Pancreas (tissue), 10 donors: ENCODE results near the gene SGMS2. TPM values are rescaled to one million over a fixed set of nuclear protein-coding genes. Genes with fewer than 3 reads are reported as not detected.

Experiments
- ATAC-seq, 4 donors: fragments of 200-7000 bp; cut with Tn5 transposase; one replicate each; pipeline versions ENCODE4 v1.8.0 to v1.9.1; 2020; ENCODE audit warnings: mild to moderate bottlenecking in 4 of 4, moderate library complexity in 4 of 4
- DNase-seq, 6 donors: peaks; one replicate each; pipeline ENCODE4 v3.0.0-alpha.2; 2020
- FAIRE-seq: peaks from 2 replicates; lab custom pipeline; 2012; peaks lifted over from hg19 to GRCh38; lab: Jason Lieb, UNC
- H3K27ac ChIP-seq, 4 donors: fragments of 200-600 bp; sonication (generic); 1 replicate in 3 of 4; 2 replicates in 1 of 4; pipeline versions ENCODE4 v1.5.0 to v1.8.0; 2020
- H3K27me3 ChIP-seq, 4 donors: fragments of 200-600 bp; one replicate each; pipeline ENCODE4 v1.8.0; 2021
- H3K36me3 ChIP-seq, 3 donors: fragments of 200-600 bp; sonication (generic) in 1 of 3; one replicate each; pipeline versions ENCODE4 v1.5.0 to v1.8.0; 2020 to 2021
- H3K4me1 ChIP-seq, 3 donors: fragments of 200-600 bp; one replicate each; pipeline ENCODE4 v1.8.0; 2021
- H3K4me3 ChIP-seq, 4 donors: fragments of 200-600 bp; sonication (generic) in 2 of 4; one replicate each; pipeline versions ENCODE4 v1.5.0 to v1.8.0; 2020 to 2021
- H3K9me3 ChIP-seq, 4 donors: fragments of 200-600 bp; one replicate each; pipeline ENCODE4 v1.8.0; 2021
- CTCF ChIP-seq, 4 donors: fragments of 200-600 bp; sonication (generic) in 3 of 4; IDR thresholded peaks; one replicate each; pipeline versions ENCODE4 v1.5.0 to v1.8.0; 2021; ENCODE audit warnings: antibody characterized with exemption in 4 of 4
- WGBS, 2 donors: extraction: QIAGEN DNeasy Blood & Tissue Kit; methylation state at CpG; one replicate each; pipeline ENCODE4 v1.1.7; 2013; 5-methylcytosine and 5-hydroxymethylcytosine counted together
- intact Hi-C, 3 donors: fragments of 100-400 bp; cut with DNase I; formaldehyde crosslinking; loops; one replicate each; pipeline versions ENCODE4 v1.11.1 to v1.14.2; 2022
- polyA plus RNA-seq, 2 donors: library from polyadenylated mRNA; stranded (reverse); fragments of 200-250 nt; gene quantifications; one replicate each; pipeline ENCODE4 v1.2.3, GENCODE V29; 2013
- total RNA-seq, 6 donors: library from RNA; stranded (reverse); fragmentation: NEBNext Ultra II Directional in 4 of 6; extraction: Animal tissue kit (Norgen Biotek cat#: 25700) in 4 of 6; gene quantifications; one replicate each; pipeline versions ENCODE4 v1.2.1 to v1.2.4, GENCODE V29; 2021 to 2023
- donor health status: healthy with polysubstance abuse.
- donor health status: DM: no; HTN: no; CAD: no; lungs with moderate emphysema.
- donor health status: DM: no; HTN: no; CAD: no.
- donor health status: control.
- donor health status: control.
- donor health status: Bipolar disorder and iron deficiency.
- donor health status: DM: yes; HTN: yes; CAD: no.
- donor health status: DM: no; HTN: no; CAD: no.
- donor health status: DM: no; HTN: no; CAD: no.
- donor health status: DM: yes; HTN: yes; CAD: no.

Gene SGMS2
- total and polyA plus RNA-seq, 8 donors: 1.6 to 25.4 (median 12.6) TPM

GRCh38 chr4:107814758-107815157 is 10.0 kb upstream of the SGMS2 start:
- FAIRE-seq (peak; percentile 26), DNase-seq (no peak), ATAC-seq (no peak)
- no peaks in the 10 kb centered on the region for H3K9me3 ChIP-seq
- H3K4me1 ChIP-seq: peaks cover 0 to 11% (median 0%) of the 10 kb centered on the region in 3 donors
- H3K27me3 ChIP-seq: no peaks in the 10 kb centered on the region
- 86 to 87% methylated on average over 1 of the region's 1 CpG for WGBS, 2 donors
- H3K27ac ChIP-seq: no peak overlapping the region
- no peaks in the 10 kb centered on the region for H3K36me3 ChIP-seq
- intact Hi-C loops: no loop called here
- no peak overlapping the region for H3K4me3 ChIP-seq
- no peak for TF ChIP-seq CTCF (IDR thresholded peaks at IDR 0.05)

- TF ChIP-seq CTCF (IDR thresholded peaks at IDR 0.05): no peak
- no peaks in the 10 kb centered on the region for H3K27me3 ChIP-seq
- no peaks in the 10 kb centered on the region for H3K36me3 ChIP-seq
- ATAC-seq (no peak), FAIRE-seq (no peak), DNase-seq (no peak)
- no peak overlapping the region for H3K4me3 ChIP-seq
- no peak overlapping the region for H3K27ac ChIP-seq
- H3K4me1 ChIP-seq: peaks cover 0 to 7% (median 0%) of the 10 kb centered on the region in 3 donors
- 75 to 82% methylated on average over 1 of the region's 1 CpG for WGBS, 2 donors
- intact Hi-C loops: no loop called here
- no peaks in the 10 kb centered on the region for H3K9me3 ChIP-seq
Measured at GRCh38 chr4:107815158-107815557, 9.6 kb upstream of the SGMS2 start.

GRCh38 chr4:107818301-107818910 is 6.3 kb upstream of the SGMS2 start:
- no peaks in the 10 kb centered on the region for H3K27me3 ChIP-seq
- intact Hi-C loops: no loop called here
- peaks cover 0 to 3% (median 0%) of the 10 kb centered on the region in 3 donors for H3K4me1 ChIP-seq
- TF ChIP-seq CTCF (IDR thresholded peaks at IDR 0.05): no peak
- DNase-seq: no peak
- H3K36me3 ChIP-seq: no peaks in the 10 kb centered on the region
- 90 to 95% methylated on average over 3 of the region's 3 CpGs for WGBS, 2 donors
- H3K9me3 ChIP-seq: no peaks in the 10 kb centered on the region
- ATAC-seq: no peak
- FAIRE-seq: no peak
- no peak overlapping the region for H3K27ac ChIP-seq
- no peak overlapping the region for H3K4me3 ChIP-seq

- Histone ChIP-seq H3K4me1 (peaks cover 5 to 10% (median 8%) of the 10 kb centered on the region in 3 donors), H3K36me3 (no peaks in the 10 kb centered on the region), H3K4me3 (peak overlapping the region; percentile 56 to 74 (median 66)), H3K27ac (peak overlapping the region; percentile 93 to 98 (median 98)), H3K9me3 (no peaks in the 10 kb centered on the region), H3K27me3 (no peaks in the 10 kb centered on the region)
- no peak for DNase-seq
- peak in 3 of 4 donors; percentile 0 to 1 (median 0) for ATAC-seq
- no peak for FAIRE-seq
- TF ChIP-seq CTCF (IDR thresholded peaks at IDR 0.05): no peak
- intact Hi-C loops: no loop called here
- WGBS, 2 donors: 11 to 13% methylated on average over 11 of the region's 11 CpGs
Measured at GRCh38 chr4:107823870-107824349, 822 bp upstream of the SGMS2 start.
